Measurements from ENCODE around the gene ZNF407.

The ZNF407 gene, protein sequence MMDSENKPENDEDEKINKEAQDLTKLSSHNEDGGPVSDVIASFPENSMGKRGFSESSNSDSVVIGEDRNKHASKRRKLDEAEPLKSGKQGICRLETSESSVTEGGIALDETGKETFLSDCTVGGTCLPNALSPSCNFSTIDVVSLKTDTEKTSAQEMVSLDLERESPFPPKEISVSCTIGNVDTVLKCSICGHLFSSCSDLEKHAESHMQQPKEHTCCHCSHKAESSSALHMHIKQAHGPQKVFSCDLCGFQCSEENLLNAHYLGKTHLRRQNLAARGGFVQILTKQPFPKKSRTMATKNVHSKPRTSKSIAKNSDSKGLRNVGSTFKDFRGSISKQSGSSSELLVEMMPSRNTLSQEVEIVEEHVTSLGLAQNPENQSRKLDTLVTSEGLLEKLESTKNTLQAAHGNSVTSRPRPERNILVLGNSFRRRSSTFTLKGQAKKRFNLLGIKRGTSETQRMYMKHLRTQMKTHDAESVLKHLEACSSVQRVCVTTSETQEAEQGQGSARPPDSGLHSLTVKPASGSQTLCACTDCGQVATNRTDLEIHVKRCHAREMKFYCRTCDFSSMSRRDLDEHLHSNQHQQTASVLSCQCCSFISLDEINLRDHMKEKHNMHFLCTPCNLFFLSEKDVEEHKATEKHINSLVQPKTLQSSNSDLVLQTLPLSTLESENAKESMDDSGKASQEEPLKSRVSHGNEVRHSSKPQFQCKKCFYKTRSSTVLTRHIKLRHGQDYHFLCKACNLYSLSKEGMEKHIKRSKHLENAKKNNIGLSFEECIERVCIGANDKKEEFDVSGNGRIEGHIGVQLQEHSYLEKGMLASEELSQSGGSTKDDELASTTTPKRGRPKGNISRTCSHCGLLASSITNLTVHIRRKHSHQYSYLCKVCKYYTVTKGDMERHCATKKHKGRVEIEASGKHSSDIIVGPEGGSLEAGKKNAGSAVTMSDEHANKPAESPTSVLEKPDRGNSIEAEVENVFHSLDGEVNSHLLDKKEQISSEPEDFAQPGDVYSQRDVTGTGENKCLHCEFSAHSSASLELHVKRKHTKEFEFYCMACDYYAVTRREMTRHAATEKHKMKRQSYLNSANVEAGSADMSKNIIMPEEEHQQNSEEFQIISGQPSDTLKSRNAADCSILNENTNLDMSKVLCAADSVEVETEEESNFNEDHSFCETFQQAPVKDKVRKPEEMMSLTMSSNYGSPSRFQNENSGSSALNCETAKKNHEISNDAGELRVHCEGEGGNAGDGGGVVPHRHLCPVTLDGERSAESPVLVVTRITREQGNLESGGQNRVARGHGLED (N-terminal part only)

DNA sequence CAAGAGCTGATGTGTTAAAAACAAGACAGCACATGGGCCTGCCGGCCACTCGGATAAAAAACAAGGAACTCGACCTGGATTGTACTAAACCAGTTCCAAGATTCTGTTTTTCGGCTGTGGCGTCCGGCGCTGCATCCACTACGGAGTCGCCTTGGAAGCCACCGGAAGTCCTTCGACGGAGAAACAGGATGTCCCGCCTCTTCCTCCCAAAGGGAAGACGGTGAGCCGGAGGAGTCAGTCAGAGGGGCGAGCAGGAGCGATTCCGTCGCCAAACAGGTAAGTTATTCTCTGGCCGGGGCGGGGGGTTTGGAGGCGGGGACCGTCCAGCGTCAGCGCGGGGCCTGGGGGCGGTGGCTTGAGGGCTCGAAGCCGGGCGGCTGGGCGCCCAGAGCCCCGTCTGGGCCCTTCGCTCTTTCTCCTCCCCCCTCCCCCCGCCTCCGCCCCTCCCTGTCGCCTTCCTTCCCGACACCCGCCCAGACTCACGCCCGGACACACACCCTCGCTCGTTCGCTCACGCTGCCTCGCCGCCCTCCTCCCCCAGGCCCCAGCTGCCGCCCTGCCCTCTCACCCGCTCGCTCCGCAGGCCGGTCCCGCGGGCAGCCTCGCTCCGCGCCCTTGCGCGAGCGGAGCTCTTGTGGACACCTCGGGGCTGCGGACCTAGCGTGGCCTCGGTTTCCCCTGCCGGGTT lies at the start of gene ZNF407:
Gene ZNF407, plus strand, starts transcription at position 209 of the 688 bp plus-strand sequence. CDS start 33,150 bp downstream, outside the sequence.
- peak within 1 kb of the TSS; percentile 97 for H3K4me2 ChIP-seq
- H3K36me3 ChIP-seq (ENCODE audit: insufficient read depth) = no peaks in the 10 kb centered on the region
- H4K20me1 ChIP-seq (ENCODE audit: insufficient read depth) = no peaks in the 10 kb centered on the region
- peaks cover 68% of the 10 kb centered on the region for H3K4me1 ChIP-seq (ENCODE audit: low read depth, poor library complexity, severe bottlenecking)
- peak within 1 kb of the TSS; percentile 70 for H2AFZ ChIP-seq (ENCODE audit: low read depth)
- TF ChIP-seq, protein P1, sequence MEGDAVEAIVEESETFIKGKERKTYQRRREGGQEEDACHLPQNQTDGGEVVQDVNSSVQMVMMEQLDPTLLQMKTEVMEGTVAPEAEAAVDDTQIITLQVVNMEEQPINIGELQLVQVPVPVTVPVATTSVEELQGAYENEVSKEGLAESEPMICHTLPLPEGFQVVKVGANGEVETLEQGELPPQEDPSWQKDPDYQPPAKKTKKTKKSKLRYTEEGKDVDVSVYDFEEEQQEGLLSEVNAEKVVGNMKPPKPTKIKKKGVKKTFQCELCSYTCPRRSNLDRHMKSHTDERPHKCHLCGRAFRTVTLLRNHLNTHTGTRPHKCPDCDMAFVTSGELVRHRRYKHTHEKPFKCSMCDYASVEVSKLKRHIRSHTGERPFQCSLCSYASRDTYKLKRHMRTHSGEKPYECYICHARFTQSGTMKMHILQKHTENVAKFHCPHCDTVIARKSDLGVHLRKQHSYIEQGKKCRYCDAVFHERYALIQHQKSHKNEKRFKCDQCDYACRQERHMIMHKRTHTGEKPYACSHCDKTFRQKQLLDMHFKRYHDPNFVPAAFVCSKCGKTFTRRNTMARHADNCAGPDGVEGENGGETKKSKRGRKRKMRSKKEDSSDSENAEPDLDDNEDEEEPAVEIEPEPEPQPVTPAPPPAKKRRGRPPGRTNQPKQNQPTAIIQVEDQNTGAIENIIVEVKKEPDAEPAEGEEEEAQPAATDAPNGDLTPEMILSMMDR (conservative IDR thresholded peaks at IDR 0.05; ENCODE audit: low read depth, low read length) = no peak
- no peak within 1 kb of the TSS for H3K4me3 ChIP-seq (IDR thresholded peaks at IDR 0.05; ENCODE audit: insufficient read depth, low read depth, low read length)
- no peaks in the 10 kb centered on the region for H3K27me3 ChIP-seq (ENCODE audit: insufficient read depth, low read depth)
- peaks cover 71% of the 10 kb centered on the region for H3K79me2 ChIP-seq (ENCODE audit: insufficient read depth, low read depth)
- H3K27ac ChIP-seq = peak within 1 kb of the TSS; percentile 88
- H3K9ac ChIP-seq = peak within 1 kb of the TSS; percentile 81

DNA sequence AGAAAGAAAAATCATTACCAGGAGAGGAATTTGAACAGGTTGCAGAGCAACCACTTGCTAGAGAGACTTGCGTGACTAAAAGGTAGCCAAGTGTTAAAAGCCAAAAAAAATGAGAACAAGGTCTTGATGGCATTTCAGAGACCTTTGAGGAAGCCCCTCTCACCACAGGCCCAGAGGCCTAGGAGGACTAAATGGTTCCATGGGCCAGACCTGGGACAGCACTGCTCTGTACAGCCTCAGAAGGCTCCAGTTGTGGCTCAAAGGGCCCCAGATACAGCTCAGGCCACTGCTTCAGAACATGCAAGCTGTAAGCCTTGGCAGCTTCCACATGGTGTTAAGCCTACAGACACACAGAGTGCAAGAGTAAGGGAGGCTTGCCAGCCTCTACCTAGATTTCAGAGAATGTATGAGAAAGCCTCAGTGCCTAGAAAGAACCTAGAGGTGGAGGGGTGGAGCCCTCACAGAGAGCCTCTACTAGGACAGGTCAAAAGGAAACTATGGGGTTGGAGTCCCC lies 48.0 kb upstream of the ZNF407 start:
- no peaks in the 10 kb centered on the region for H3K79me2 ChIP-seq (ENCODE audit: insufficient read depth, low read depth)
- H3K27me3 ChIP-seq (ENCODE audit: insufficient read depth, low read depth) = no peaks in the 10 kb centered on the region
- no peaks in the 10 kb centered on the region for H4K20me1 ChIP-seq (ENCODE audit: insufficient read depth)
- no peak overlapping the region for H2AFZ ChIP-seq (ENCODE audit: low read depth)
- peaks cover 31% of the 10 kb centered on the region for H3K4me1 ChIP-seq (ENCODE audit: low read depth, poor library complexity, severe bottlenecking)
- TF ChIP-seq, protein P1 (conservative IDR thresholded peaks at IDR 0.05; ENCODE audit: low read depth, low read length) = no peak
- H3K4me3 ChIP-seq (IDR thresholded peaks at IDR 0.05; ENCODE audit: insufficient read depth, low read depth, low read length) = no peak overlapping the region
- no peak overlapping the region for H3K27ac ChIP-seq
- no peaks in the 10 kb centered on the region for H3K36me3 ChIP-seq (ENCODE audit: insufficient read depth)
- H3K4me2 ChIP-seq = no peak overlapping the region
- no peak overlapping the region for H3K9ac ChIP-seq

DNA sequence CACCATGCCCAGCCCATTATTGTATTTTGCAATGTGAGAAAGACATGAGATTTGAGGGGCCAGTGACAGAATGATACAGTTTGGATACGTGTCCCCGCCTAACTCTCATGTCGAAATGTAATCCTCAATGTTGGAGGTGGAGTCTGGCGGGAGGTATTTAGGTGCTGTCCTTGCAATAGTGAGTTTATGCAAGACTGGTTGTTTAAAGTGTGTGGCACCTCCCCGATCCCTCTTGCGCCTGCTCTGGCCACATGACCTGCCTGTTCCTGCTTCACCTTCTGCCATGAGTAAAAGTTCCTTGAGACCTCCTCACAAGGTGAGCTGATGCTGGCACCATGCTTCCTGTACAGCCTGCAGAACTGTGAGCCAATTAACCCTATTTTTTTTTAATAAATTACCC lies 46.8 kb upstream of the ZNF407 start:
- TF ChIP-seq, protein P1 (conservative IDR thresholded peaks at IDR 0.05; ENCODE audit: low read depth, low read length) = no peak
- H4K20me1 ChIP-seq (ENCODE audit: insufficient read depth) = no peaks in the 10 kb centered on the region

More for the DNA sequence above, 46.8 kb upstream of the ZNF407 start:
- peaks cover 26% of the 10 kb centered on the region for H3K4me1 ChIP-seq (ENCODE audit: low read depth, poor library complexity, severe bottlenecking)
- no peaks in the 10 kb centered on the region for H3K27me3 ChIP-seq (ENCODE audit: insufficient read depth, low read depth)
- H3K27ac ChIP-seq = no peak overlapping the region
- H2AFZ ChIP-seq (ENCODE audit: low read depth) = no peak overlapping the region
- no peak overlapping the region for H3K4me3 ChIP-seq (IDR thresholded peaks at IDR 0.05; ENCODE audit: insufficient read depth, low read depth, low read length)
- H3K9ac ChIP-seq = no peak overlapping the region
- H3K4me2 ChIP-seq = no peak overlapping the region
- no peaks in the 10 kb centered on the region for H3K79me2 ChIP-seq (ENCODE audit: insufficient read depth, low read depth)
- H3K36me3 ChIP-seq (ENCODE audit: insufficient read depth) = no peaks in the 10 kb centered on the region

Data from KMS-11 (cell line).